Lower leg skin (tissue), 3 donors: ENCODE measurements around the gene NUPR1.

ENCODE experiments used
- CTCF ChIP-seq, 3 donors: fragments of 450-650 bp; IDR thresholded peaks; one replicate each; pipeline ENCODE4 v1.5.1; 2016; ENCODE audit warnings: antibody characterized with exemption in 3 of 3, mild to moderate bottlenecking in 3 of 3, moderate library complexity in 2 of 3
- POLR2A ChIP-seq, 2 donors: fragments of 450-650 bp; IDR thresholded peaks; one replicate each; pipeline ENCODE4 v1.6.1; 2016 to 2017; ENCODE audit warnings: antibody characterized with exemption in 2 of 2, mild to moderate bottlenecking in 1 of 2, moderate library complexity in 1 of 2

- TF ChIP-seq CTCF (IDR thresholded peaks at IDR 0.05) (no peak), POLR2A (IDR thresholded peaks at IDR 0.05) (no peak)
Measured at GRCh38 chr16:28497861-28498599, 40.7 kb downstream of the NUPR1 start.
